GM19043 (cell line): ENCODE measurements around the gene SMIM27.
"Not testable (repeated sequence)": the region's sequence is repeated elsewhere in the genome, so short reads cannot be mapped to it uniquely, and the experiment has no call there.

Source experiments
- ATAC-seq: cut with Tn5 transposase; IDR thresholded peaks from one replicate; pipeline ENCODE4 v1.9.1; 2021; ENCODE audit warnings: low read depth; ENCODE audit not compliant: unreplicated experiment

The SMIM27 gene, protein sequence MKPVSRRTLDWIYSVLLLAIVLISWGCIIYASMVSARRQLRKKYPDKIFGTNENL

DNA sequence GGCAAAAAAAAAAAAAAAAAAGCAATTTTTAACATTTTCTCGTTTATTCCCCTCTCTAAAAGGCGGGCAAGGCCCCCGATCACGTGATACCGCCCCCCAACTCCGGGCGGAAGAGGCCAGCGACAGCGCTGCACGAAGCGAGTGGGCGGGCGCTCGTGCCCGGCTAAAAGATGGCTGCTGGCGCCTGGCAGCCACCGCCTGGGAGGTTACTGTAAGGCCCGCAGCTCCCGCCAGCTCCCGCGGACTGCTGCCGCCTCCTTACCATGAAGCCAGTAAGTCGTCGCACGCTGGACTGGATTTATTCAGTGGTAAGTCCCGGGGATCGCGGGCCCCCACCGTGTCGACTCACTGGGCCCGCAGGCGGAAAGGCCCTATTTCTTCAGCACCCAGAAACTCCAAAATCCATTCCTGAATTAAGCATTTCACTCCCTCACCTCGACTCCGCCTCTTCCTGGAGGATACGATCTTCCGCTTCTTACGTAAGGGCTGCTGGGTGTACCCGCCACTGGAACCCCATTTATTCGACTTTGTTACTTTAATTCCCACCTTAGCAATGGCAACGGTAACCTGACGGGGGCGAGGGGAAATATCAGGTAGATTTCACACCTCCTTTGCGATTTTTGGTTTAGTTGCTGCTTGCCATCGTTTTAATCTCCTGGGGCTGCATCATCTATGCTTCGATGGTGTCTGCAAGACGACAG lies at the start of gene SMIM27, which contains the start of gene TOPORS:
TSS of gene SMIM27 (plus strand) at position 156 of the 701 bp plus-strand sequence. CDS start at position 264, 108 bp downstream.
TSS of gene TOPORS (minus strand) at position 415 of the 701 bp plus-strand sequence. CDS start at position 265, 150 bp downstream.
- peak; percentile 66 for ATAC-seq

GRCh38 chr9:32502464-32502863 lies 49.7 kb upstream of the SMIM27 start:
- ATAC-seq: no peak

DNA sequence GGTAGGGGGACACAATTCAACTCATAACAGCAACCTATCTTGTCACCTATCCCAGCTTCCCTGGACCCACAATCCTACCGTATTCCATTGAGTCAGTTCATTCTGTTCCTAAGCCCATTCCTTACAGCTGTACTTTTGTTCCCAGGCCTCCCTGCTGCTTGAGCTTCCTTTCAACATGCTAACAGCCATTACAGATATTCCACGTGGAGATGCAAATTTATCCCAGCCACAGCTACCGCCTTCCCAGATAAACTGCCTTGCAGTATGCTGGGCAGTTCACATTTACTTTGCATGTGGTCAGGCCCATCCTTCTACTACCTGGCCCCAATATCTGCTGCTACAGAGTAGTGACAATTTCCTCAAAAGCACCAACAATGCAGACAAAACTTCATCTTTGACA lies 49.1 kb upstream of the SMIM27 start:
- ATAC-seq: no peak

DNA sequence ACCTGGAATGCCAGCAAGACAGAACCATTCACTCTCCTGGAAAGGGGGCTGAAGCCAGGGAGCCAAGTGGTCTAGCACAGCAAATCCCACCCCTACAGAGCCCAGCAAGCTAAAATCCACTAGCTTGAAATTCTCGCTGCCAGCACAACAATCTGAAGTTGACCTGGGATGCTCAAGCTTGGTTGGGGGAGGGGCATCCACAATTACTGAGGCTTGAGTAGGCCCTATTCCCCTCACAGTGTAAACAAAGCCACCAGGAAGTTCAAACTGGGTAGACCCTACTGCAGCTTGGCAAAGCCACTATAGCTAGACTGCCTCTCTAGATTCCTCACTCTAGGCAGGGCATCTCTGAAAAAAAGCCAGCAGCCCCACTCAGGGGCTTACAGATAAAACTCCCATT lies 43.4 kb upstream of the SMIM27 start:
- ATAC-seq: no peak

DNA sequence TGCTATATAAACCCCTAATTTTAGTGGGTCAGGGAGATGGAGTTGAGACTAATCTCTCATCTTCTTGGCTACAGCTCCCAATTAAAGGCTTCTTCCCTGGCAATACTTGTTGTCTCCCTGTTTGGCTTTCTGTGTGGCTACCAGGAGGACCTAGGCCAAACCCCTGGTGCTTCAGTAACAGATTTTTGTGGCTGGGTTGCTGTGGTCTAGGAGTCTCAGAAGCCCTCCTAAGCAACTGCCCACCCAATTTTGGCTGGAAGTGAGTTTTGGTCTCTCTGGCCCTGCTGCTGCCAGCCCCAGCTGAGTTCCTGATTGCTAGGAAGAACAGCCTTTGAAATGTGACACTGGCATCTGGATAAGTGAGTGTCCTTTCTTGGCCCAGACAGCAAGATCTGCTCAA lies 35.9 kb upstream of the SMIM27 start:
- ATAC-seq: no peak

GRCh38 chr9:32518276-32518675 lies 33.9 kb upstream of the SMIM27 start:
- no peak for ATAC-seq

DNA sequence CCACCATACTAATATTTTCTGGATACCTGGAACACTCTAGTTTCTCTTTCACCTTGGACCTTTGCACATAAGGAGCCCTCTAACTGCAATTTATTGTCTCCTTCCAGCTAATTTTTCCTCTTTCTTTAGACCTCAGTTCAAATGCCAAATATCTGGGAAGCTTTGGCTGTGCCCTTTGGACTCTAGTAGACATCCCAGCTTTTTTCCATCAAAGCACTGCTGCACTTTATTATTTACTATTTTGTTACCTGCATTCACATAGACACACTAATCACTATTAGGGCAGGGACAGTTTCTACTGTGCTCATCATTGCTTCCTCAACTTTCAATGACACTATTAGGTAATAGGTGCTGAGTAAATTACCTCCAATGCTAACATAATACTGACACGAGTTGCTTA lies 28.2 kb upstream of the SMIM27 start:
- ATAC-seq: no peak

- ATAC-seq: not testable (repeated sequence)
Observed at GRCh38 chr9:32524558-32524891, 27.6 kb upstream of the SMIM27 start.

GRCh38 chr9:32524892-32525708 lies 27.0 kb upstream of the SMIM27 start:
- ATAC-seq: peak; percentile 23

DNA sequence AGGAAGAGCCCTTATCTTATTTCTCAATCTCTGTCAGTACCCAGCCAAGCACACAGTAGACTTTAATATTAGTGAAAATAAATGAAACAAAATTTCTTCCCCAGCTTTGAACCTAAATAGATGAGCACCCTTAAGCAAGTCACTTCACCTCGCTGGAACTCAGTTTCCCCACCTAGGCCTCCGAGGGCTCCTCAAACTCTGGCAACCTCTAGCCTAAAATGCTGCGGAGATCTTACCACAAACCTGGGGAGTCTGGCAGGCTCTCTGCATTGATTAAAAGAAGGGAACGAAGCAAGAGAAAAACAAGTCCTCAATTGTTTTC lies 26.5 kb upstream of the SMIM27 start:
- peak; percentile 6 for ATAC-seq

DNA sequence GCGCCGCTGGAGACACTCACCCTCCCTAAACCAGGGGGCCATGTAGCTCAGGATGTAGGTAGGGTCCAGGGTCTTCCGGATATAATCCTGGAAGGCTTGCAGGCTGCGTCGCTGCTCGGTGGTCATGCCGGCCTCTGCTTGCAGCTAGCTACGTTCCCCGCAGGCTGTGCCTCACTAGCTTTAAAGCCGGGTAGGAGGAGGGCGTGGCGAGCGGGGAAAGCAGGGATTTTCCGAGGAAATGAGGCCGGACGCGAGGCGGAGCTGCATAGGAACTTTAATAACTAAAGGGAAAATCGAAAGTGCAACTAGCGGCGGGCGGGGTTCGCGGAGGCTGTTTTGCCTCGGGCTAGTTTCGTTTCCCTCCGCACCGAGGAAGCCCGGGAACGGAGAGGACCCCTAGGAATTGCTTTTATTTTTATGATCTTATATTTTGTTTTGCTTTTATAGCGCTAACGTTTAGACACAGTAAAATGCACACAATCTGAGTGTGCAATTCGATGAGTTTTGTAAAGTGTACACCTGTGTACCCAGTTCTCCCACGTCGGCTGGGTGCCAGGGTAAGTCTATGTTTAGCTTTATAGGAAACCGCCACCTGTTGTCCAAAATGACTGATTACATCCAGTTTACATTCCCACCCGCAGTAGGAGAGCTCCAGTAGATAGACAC lies 26.0 kb upstream of the SMIM27 start, which contains the start of gene RIGI:
TSS of gene RIGI (minus strand) at position 156 of the 666 bp plus-strand sequence. CDS start at position 126, 30 bp downstream.
- peak; percentile 53 for ATAC-seq

DNA sequence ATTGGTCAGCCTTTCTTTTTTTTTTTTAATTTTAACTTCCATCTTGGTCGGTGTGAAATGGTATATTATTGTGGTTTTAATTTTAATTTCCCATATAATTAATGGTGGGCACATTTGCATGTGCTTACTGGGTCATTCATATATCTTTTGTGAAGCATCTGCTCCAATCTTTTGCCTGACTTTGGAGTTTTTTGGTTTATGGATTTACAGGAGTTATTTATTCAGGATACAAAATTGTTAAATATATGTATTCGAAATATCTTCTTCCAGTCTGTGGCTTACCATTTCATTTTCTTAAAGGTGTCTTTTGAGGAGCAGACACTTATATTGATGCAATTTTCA lies 25.4 kb upstream of the SMIM27 start:
- ATAC-seq: no peak

- ATAC-seq: no peak
Observed at GRCh38 chr9:32533336-32533735, 18.8 kb upstream of the SMIM27 start.

DNA sequence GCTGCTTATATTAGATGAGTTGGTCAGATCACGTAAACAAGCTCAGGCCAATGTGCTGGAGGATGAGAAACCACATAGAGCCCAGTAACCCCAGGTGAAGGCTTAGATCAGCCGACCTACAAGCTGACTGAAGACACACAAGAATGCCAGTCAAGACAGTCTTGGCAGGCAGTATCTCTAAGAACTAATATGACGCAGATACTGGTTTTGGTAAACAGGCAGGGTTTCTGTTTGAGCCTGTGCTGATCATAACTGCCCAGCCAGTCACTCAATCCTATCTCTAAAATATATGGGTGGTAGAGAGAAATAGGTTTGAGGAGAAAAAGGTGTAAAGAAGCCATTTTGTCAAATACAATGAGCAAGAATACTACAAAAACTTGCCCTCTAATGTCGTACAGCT lies 18.3 kb upstream of the SMIM27 start:
- no peak for ATAC-seq

DNA sequence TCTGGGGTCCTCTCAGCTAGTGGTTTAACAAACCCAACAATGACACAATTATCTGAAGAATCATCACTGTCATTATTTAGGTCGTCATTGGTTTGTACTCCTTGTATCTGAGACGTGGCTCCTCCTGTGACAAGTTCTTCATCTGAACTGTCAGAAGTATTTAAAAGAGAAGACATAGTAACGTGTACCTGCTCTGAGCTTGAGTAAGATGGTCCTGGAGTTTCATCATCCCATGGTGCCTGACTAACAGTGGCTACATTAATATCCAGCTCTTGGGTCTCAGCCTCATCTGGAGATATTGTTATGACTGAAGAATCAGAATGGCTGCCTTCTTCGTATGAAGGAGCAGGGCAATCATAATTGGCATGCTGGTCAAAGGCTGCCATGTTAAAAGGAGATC lies 9.1 kb upstream of the SMIM27 start:
- ATAC-seq: no peak

DNA sequence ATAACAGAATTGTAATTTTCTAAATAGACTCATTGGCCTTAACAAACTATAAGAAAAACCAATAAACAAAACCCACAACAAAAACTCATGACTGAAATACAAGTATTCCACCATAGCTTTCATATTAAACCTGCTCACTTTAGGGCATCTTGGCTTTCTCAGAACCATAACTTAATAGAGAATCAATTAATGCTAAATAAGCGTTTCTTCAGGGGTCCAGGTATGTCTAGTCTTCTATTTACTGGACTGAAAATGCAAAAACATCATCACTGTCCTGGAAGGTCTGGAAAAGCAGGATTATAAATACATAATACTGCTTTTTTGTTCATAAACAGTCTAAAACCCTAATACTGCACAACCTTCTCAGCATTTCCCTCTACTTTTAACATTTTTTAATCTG lies 6.2 kb upstream of the SMIM27 start:
- ATAC-seq: no peak

DNA sequence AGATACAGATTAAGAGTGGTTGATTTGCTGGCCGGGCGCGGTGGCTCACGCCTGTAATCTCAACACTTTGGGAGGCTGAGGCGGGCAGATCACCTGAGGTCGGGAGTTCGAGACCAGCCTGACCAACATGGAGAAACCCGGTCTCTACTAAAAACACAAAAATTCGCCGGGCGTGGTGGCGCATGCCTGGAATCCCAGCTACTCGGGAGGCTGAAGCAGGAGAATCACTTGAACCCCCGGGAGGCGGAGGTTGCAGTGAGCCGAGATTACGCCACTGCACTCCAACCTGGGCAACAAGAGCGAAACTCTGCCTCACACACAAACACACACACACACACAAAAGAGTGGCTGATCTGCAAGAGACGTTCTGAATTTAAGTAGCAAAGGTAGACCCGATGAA lies 3.9 kb upstream of the SMIM27 start:
- not testable (repeated sequence) for ATAC-seq

DNA sequence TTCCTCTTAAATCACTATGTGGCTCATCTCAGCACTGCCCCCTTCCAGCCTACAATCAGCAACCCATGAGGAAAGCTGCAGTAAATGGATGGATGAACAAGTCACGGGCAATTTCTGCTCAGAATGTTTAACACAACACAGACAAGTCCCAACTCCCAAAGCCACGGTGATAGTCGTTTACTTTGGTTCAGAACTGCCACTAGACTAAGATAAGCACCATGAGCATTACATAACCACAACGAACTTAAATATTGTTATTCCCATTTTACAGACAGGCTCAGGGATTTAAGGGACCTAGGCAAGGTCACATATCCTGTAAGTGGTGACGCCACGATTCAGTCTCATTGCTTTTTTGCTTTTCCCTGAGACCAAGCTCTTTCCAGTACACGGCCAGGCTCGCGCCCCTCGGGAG lies 2.0 kb upstream of the SMIM27 start:
- ATAC-seq: no peak

GRCh38 chr9:32550562-32551275 lies 1.4 kb upstream of the SMIM27 start:
- peak; percentile 63 for ATAC-seq

DNA sequence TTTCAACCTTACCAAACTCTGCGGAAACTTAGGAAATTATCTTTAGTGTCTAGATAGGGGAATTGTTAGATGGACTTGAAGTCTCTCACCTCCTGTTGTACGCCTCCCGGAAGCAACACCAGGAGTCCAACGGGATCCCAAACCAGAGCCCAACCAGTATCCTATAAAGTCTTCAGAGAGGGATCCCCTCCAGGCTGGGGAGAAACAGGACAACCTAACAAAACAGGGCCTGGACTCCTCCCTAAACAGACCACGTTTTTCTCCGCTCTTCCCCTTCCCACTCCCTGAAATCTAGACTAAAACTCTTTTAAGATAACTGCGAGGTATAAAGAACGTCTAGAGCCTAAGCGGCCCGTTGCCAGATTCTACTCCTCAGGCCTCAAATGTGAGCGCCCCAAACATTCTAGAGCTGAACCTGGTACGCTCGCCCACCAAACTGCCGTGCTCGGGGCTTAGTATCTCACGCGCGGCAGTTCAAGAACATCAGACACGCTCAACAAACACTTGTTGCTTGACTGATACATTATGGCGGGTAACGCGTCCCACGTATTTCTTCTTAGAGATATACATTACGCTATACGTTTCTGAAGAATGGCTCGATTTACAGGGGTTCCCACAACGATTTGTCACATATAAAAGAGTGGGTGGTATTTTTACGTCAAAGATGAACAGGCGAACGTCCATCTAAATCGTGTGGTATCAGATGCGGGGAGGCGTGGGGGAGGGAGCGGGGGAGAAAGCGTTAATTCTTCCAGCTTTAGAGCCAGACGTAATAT lies 663 bp upstream of the SMIM27 start:
- ATAC-seq: peak; percentile 2
